ENCODE results near the gene LRRC55. TPM values are rescaled to one million over a fixed set of nuclear protein-coding genes. Genes with fewer than 3 reads are reported as not detected.

Gene LRRC55
- total and polyA plus RNA-seq, 2 experiments from 2014 or later = 0.10 TPM; not detected in 1

- no peak overlapping the region for H2AFZ ChIP-seq
These were observed 37.4 kb downstream of the LRRC55 start for GRCh38 chr11:57219021-57219627.

GRCh38 chr11:57222239-57222638 lies 40.5 kb downstream of the LRRC55 start:
- no peak overlapping the region for H3K27ac ChIP-seq
- 29% methylated on average over 1 of the region's 1 CpG for whole genome bisulfite sequencing (ENCODE audit: low lambda C conversion rate, missing lambda C conversion rate)
- no peaks in the 10 kb centered on the region for H3K36me3 ChIP-seq (replicated peaks; ENCODE audit: insufficient read depth, low read depth)
- no peaks in the 10 kb centered on the region for H3K79me2 ChIP-seq
- H3K27me3 ChIP-seq = no peaks in the 10 kb centered on the region
- no peaks in the 10 kb centered on the region for H3K4me1 ChIP-seq (ENCODE audit: insufficient read depth)
- H3K9me2 ChIP-seq (replicated peaks; ENCODE audit: insufficient read depth) = no peaks in the 10 kb centered on the region
- TF ChIP-seq CTCF (IDR thresholded peaks at IDR 0.05; ENCODE audit: poor library complexity) (no peak), EZH2 (IDR thresholded peaks at IDR 0.05; ENCODE audit: borderline replicate concordance) (no peak), EZH2phosphoT487 (IDR thresholded peaks at IDR 0.05; ENCODE audit: low read depth, severe bottlenecking, unreplicated experiment) (no peak)
- H4K20me1 ChIP-seq (ENCODE audit: insufficient read depth, poor library complexity, severe bottlenecking) = no peaks in the 10 kb centered on the region
- no peak overlapping the region for H2AFZ ChIP-seq
- H3K4me2 ChIP-seq = no peak overlapping the region
- H3K9me3 ChIP-seq (ENCODE audit: low read depth) = no peaks in the 10 kb centered on the region
- no peak overlapping the region for H3K4me3 ChIP-seq
- no peak for DNase-seq (ENCODE audit: low spot score)

More at GRCh38 chr11:57219021-57219627, 37.4 kb downstream of the LRRC55 start:
- TF ChIP-seq EZH2phosphoT487 (IDR thresholded peaks at IDR 0.05; ENCODE audit: low read depth, severe bottlenecking, unreplicated experiment) (no peak), EZH2 (IDR thresholded peaks at IDR 0.05; ENCODE audit: borderline replicate concordance) (no peak), CTCF (IDR thresholded peaks at IDR 0.05; ENCODE audit: poor library complexity) (no peak)
- Histone ChIP-seq H3K36me3 (replicated peaks; ENCODE audit: insufficient read depth, low read depth) (no peaks in the 10 kb centered on the region), H3K9me3 (ENCODE audit: low read depth) (no peaks in the 10 kb centered on the region), H3K79me2 (no peaks in the 10 kb centered on the region), H3K4me1 (ENCODE audit: insufficient read depth) (peaks cover 3% of the 10 kb centered on the region), H3K27ac (no peak overlapping the region), H4K20me1 (ENCODE audit: insufficient read depth, poor library complexity, severe bottlenecking) (no peaks in the 10 kb centered on the region), H3K4me3 (no peak overlapping the region), H3K27me3 (no peaks in the 10 kb centered on the region), H3K4me2 (no peak overlapping the region), H3K9me2 (replicated peaks; ENCODE audit: insufficient read depth) (no peaks in the 10 kb centered on the region)
- no peak for DNase-seq (ENCODE audit: low spot score)
- 47% methylated on average over 6 of the region's 6 CpGs for WGBS (ENCODE audit: low lambda C conversion rate, missing lambda C conversion rate)

- H3K4me3 ChIP-seq = no peak overlapping the region
- no peak overlapping the region for H3K4me2 ChIP-seq
- H4K20me1 ChIP-seq (ENCODE audit: insufficient read depth, poor library complexity, severe bottlenecking) = no peaks in the 10 kb centered on the region
- WGBS (ENCODE audit: low lambda C conversion rate, missing lambda C conversion rate) = 88% methylated on average over 3 of the region's 3 CpGs
- H3K27me3 ChIP-seq = no peaks in the 10 kb centered on the region
- no peaks in the 10 kb centered on the region for H3K4me1 ChIP-seq (ENCODE audit: insufficient read depth)
- H3K27ac ChIP-seq = no peak overlapping the region
- no peaks in the 10 kb centered on the region for H3K9me2 ChIP-seq (replicated peaks; ENCODE audit: insufficient read depth)
- no peak overlapping the region for H2AFZ ChIP-seq
- TF ChIP-seq EZH2 (IDR thresholded peaks at IDR 0.05; ENCODE audit: borderline replicate concordance) (no peak), EZH2phosphoT487 (IDR thresholded peaks at IDR 0.05; ENCODE audit: low read depth, severe bottlenecking, unreplicated experiment) (no peak), CTCF (IDR thresholded peaks at IDR 0.05; ENCODE audit: poor library complexity) (no peak)
- no peaks in the 10 kb centered on the region for H3K9me3 ChIP-seq (ENCODE audit: low read depth)
- no peaks in the 10 kb centered on the region for H3K79me2 ChIP-seq
- H3K36me3 ChIP-seq (replicated peaks; ENCODE audit: insufficient read depth, low read depth) = no peaks in the 10 kb centered on the region
- no peak for DNase-seq (ENCODE audit: low spot score)
These were observed 41.8 kb downstream of the LRRC55 start for GRCh38 chr11:57223601-57224000.

Measured in hepatocyte (in vitro differentiated cells).